Mesenchymal stem cell (in vitro differentiated cells and primary cell): ENCODE data around the gene DIS3L2.
A peak's percentile ranks its signal among the peaks of the same experiment; 100 is the strongest.
"Not testable (repeated sequence)": the region's sequence is repeated elsewhere in the genome, so short reads cannot be mapped to it uniquely, and the experiment has no call there.

Source experiments
- DNase-seq: peaks from one replicate; pipeline ENCODE4 v3.0.0-alpha.2; 2013
- H2AFZ ChIP-seq: one replicate; pipeline ENCODE4 v1.6.1; 2013; ENCODE audit warnings: low read depth, mild to moderate bottlenecking, control low read depth, inconsistent platforms, low read length, moderate library complexity
- H2AK5ac ChIP-seq: 2 replicates; pipeline ENCODE4 v1.6.1; 2013; ENCODE audit warnings: low read length, moderate library complexity, mild to moderate bottlenecking, inconsistent platforms; ENCODE audit not compliant: severe bottlenecking
- H2BK120ac ChIP-seq: one replicate; pipeline ENCODE4 v1.6.1; 2013; ENCODE audit warnings: low read depth, mild to moderate bottlenecking, inconsistent platforms, low read length, moderate library complexity
- H2BK12ac ChIP-seq, 2 experiments: one replicate each; pipeline ENCODE4 v1.6.1; 2013; ENCODE audit warnings: inconsistent platforms in 2 of 2, low read length in 2 of 2, mild to moderate bottlenecking in 2 of 2, moderate library complexity in 2 of 2, control low read depth in 1 of 2
- H2BK15ac ChIP-seq: one replicate; pipeline ENCODE4 v1.6.1; 2013; ENCODE audit warnings: mild to moderate bottlenecking, low read depth, inconsistent platforms; ENCODE audit not compliant: poor library complexity, severe bottlenecking
- H2BK5ac ChIP-seq: 2 replicates; pipeline ENCODE4 v1.6.1; 2013; ENCODE audit warnings: low read depth, mild to moderate bottlenecking, low read length, control low read depth, inconsistent platforms; ENCODE audit not compliant: poor library complexity, severe bottlenecking
- H3K14ac ChIP-seq, 2 experiments: one replicate each; pipeline ENCODE4 v1.6.1; 2013; ENCODE audit warnings: inconsistent platforms in 2 of 2, low read length in 2 of 2, control low read depth in 1 of 2, mild to moderate bottlenecking in 1 of 2, moderate library complexity in 1 of 2
- H3K18ac ChIP-seq, 2 experiments: one replicate each; pipeline ENCODE4 v1.6.1; 2013; ENCODE audit warnings: inconsistent platforms in 2 of 2, low read length in 2 of 2, control low read depth in 1 of 2, low read depth in 1 of 2, mild to moderate bottlenecking in 1 of 2
- H3K23ac ChIP-seq, 2 experiments: one replicate each; pipeline ENCODE4 v1.6.1; 2013; ENCODE audit warnings: inconsistent platforms in 2 of 2, low read length in 2 of 2, mild to moderate bottlenecking in 2 of 2, moderate library complexity in 2 of 2, control low read depth in 1 of 2
- H3K27ac ChIP-seq: 2 replicates; pipeline ENCODE4 v1.5.1; 2013; ENCODE audit warnings: mild to moderate bottlenecking, moderate library complexity, low read length, control low read depth, inconsistent platforms; ENCODE audit not compliant: poor library complexity, severe bottlenecking
- H3K27me3 ChIP-seq, 2 experiments: 2 replicates each; pipeline versions ENCODE4 v1.6.1 to v1.7.0; 2013; ENCODE audit warnings: low read length in 2 of 2, mild to moderate bottlenecking in 2 of 2, moderate library complexity in 2 of 2, control low read depth in 1 of 2, inconsistent platforms in 1 of 2; ENCODE audit not compliant: control insufficient read depth in 1 of 2, insufficient read depth in 1 of 2
- H3K36me3 ChIP-seq, 2 experiments: 2 replicates each; pipeline versions ENCODE4 v1.6.1 to v1.7.0; 2013; ENCODE audit warnings: low read length in 2 of 2, control low read depth in 1 of 2, inconsistent platforms in 1 of 2, low read depth in 1 of 2, mild to moderate bottlenecking in 1 of 2; ENCODE audit not compliant: insufficient read depth in 2 of 2, control insufficient read depth in 1 of 2
- H3K4ac ChIP-seq, 2 experiments: one replicate each; pipeline ENCODE4 v1.6.1; 2013; ENCODE audit warnings: inconsistent platforms in 2 of 2, low read length in 2 of 2, mild to moderate bottlenecking in 2 of 2, moderate library complexity in 2 of 2, control low read depth in 1 of 2, low read depth in 1 of 2
- H3K4me1 ChIP-seq: 2 replicates; pipeline ENCODE4 v1.6.1; 2013; ENCODE audit warnings: low read depth, low read length, control low read depth; ENCODE audit not compliant: control insufficient read depth, insufficient read depth
- H3K4me2 ChIP-seq: 2 replicates; pipeline ENCODE4 v1.6.1; 2013; ENCODE audit warnings: low read length, mild to moderate bottlenecking, inconsistent platforms; ENCODE audit not compliant: poor library complexity, severe bottlenecking
- H3K4me3 ChIP-seq, 2 experiments: 2 replicates each; pipeline versions ENCODE4 v1.5.1 to v1.7.0; 2013; ENCODE audit warnings: low read length in 2 of 2, mild to moderate bottlenecking in 2 of 2, control low read depth in 1 of 2, low read depth in 1 of 2; ENCODE audit not compliant: insufficient read depth in 1 of 2
- H3K79me1 ChIP-seq: replicated peaks from 2 replicates; pipeline ENCODE4 v1.6.1; 2013; ENCODE audit warnings: mild to moderate bottlenecking, control low read depth, low read length, inconsistent platforms; ENCODE audit not compliant: poor library complexity, severe bottlenecking
- H3K9ac ChIP-seq: 2 replicates; pipeline ENCODE4 v1.7.0; 2013; ENCODE audit warnings: mild to moderate bottlenecking, low read length, moderate library complexity
- H3K9me3 ChIP-seq: 2 replicates; pipeline ENCODE4 v1.7.0; 2013; ENCODE audit warnings: mild to moderate bottlenecking, low read length; ENCODE audit not compliant: control insufficient read depth
- H4K8ac ChIP-seq: one replicate; pipeline ENCODE4 v1.6.1; 2013; ENCODE audit warnings: inconsistent platforms, mild to moderate bottlenecking, low read length, moderate library complexity
- H4K91ac ChIP-seq: one replicate; pipeline ENCODE4 v1.6.1; 2013; ENCODE audit warnings: mild to moderate bottlenecking, low read length, inconsistent platforms
- WGBS: methylation state at CpG from one replicate; pipeline ENCODE4 v1.1.7; 2013; ENCODE audit warnings: mixed read lengths; 5-methylcytosine and 5-hydroxymethylcytosine counted together

Gene DIS3L2

DNA sequence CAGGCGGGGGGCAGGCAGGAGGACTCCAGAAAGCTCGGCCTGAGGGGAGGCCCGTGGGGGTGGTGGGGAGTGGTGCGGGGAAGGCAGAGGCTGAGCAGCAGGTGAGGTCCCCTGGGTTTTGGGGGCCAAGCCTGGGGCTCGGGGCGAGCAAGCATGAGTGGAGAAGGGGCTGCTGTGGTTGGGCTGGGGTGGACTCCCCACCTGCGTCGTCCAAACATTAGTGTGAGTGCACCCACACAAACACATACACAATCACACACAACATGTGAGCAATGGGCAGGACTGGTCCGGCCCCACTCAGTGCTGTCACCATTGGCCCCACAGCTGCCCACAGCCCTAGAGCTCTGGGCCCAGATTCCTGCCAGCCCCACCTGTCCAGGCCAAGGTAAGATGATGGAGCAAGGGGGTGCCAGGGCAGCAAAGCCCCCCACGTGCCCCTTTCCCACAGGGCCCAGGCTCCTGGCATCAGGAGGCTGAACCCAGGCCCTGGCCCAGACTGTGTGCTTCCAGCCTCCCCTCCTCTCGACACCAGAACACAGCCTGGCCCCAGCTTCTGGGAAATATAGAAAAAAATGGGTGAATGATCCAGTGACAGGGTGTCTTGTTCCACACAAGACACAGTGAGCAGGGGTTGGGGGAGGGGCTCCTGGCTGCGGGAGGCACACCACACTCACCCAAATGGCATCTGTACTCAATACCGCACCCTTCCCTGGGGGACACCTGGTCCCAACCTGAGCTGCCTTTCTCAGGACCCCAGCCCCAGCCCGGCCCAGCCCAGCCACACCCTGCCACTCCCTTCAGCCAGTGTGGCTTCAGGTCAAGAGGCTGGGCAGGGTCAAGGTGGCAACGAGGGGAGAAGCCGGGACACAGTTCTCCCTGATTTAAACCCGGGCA, 416.6 kb downstream of the DIS3L2 start:
- Histone ChIP-seq H3K23ac (no peak overlapping the region), H3K27me3 (peaks cover 50 to 51% of the 10 kb centered on the region in 2 experiments), H3K27ac (no peak overlapping the region), H2BK15ac (no peak overlapping the region), H3K79me1 (no peaks in the 10 kb centered on the region), H2AK5ac (no peak overlapping the region), H4K8ac (no peak overlapping the region), H3K14ac (no peak overlapping the region), H2BK120ac (no peak overlapping the region), H3K4me2 (no peak overlapping the region), H2BK12ac (no peak overlapping the region), H3K4me3 (no peak overlapping the region), H3K4me1 (no peaks in the 10 kb centered on the region), H3K18ac (no peak overlapping the region), H4K91ac (no peak overlapping the region), H3K9me3 (no peaks in the 10 kb centered on the region), H2BK5ac (no peak overlapping the region), H3K36me3 (no peaks in the 10 kb centered on the region), H2AFZ (no peak overlapping the region), H3K4ac (no peak overlapping the region), H3K9ac (no peak overlapping the region)
- 87% methylated on average over 14 of the region's 17 CpGs for WGBS
- DNase-seq, result no peak

DNA sequence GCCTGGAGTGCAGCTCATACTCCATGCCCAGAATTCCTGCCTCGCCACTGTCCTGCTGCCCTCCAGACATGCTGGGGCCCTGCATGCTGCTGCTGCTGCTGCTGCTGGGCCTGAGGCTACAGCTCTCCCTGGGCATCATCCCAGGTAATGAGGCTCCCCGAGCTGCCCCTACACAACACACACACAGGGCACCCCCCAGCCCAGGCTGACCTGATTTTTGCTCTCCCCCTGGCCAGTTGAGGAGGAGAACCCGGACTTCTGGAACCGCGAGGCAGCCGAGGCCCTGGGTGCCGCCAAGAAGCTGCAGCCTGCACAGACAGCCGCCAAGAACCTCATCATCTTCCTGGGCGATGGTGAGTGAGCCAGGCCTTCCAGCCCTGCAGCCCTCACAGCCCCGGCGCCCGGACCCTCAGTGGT, 417.2 kb downstream of the DIS3L2 start, which contains the start of gene ALPP:
Gene ALPP (plus strand): TSS at position 17 of the 417 bp plus-strand sequence. CDS start 52 bp downstream, at position 69.
- H3K4ac ChIP-seq, H4K91ac ChIP-seq, H4K8ac ChIP-seq, H3K79me1 ChIP-seq, H3K23ac ChIP-seq, H2BK120ac ChIP-seq, H3K9me3 ChIP-seq, H3K18ac ChIP-seq, H2BK5ac ChIP-seq, H3K4me3 ChIP-seq, H2AFZ ChIP-seq, H2AK5ac ChIP-seq, H2BK12ac ChIP-seq, H3K4me1 ChIP-seq, DNase-seq, H3K9ac ChIP-seq, H3K4me2 ChIP-seq, H2BK15ac ChIP-seq, H3K36me3 ChIP-seq, H3K27ac ChIP-seq: not testable (repeated sequence)
- peak within 1 kb of the TSS in 1 of 2 experiments; percentile 70 for H3K14ac ChIP-seq
- 90% methylated on average over 12 of the region's 12 CpGs for WGBS
- peaks cover 57 to 58% of the 10 kb centered on the region in 2 experiments for H3K27me3 ChIP-seq

DNA sequence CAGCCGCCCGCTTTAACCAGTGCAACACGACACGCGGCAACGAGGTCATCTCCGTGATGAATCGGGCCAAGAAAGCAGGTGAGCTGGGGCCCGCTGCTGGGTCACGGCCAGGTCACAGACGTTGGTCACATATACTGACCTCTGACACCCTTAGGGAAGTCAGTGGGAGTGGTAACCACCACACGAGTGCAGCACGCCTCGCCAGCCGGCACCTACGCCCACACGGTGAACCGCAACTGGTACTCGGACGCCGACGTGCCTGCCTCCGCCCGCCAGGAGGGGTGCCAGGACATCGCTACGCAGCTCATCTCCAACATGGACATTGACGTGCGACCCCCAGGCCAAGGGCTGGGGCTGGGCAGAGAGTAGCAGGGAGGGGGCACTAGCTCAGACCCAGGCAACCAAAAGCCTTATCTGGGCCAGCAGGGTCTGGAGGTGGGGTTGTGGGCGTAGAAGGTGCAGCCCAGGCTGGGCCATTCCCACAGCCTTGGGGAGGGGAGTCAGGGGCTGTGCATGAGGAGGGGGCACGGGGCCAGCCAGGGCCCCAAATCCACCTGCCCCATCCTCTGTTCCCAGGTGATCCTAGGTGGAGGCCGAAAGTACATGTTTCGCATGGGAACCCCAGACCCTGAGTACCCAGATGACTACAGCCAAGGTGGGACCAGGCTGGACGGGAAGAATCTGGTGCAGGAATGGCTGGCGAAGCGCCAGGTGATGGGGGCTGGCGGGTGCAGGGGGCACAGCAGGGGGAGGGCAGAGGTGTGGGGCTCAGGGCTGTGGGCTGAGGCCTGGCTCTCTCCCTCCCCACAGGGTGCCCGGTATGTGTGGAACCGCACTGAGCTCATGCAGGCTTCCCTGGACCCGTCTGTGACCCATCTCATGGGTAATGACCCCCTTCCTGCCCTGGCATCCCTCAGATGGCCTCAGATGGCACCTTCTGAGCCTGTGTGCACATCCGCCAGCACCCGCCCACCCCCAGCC, 418.4 kb downstream of the DIS3L2 start:
- H3K79me1 ChIP-seq, H3K4me3 ChIP-seq, DNase-seq, H2BK120ac ChIP-seq, H2AK5ac ChIP-seq, H3K36me3 ChIP-seq, H3K4me1 ChIP-seq, H2BK5ac ChIP-seq, H3K18ac ChIP-seq, H2BK15ac ChIP-seq, H3K9ac ChIP-seq, H4K8ac ChIP-seq, H2BK12ac ChIP-seq, H3K27ac ChIP-seq, H3K4ac ChIP-seq, H2AFZ ChIP-seq, H3K23ac ChIP-seq, H3K9me3 ChIP-seq, H4K91ac ChIP-seq, H3K4me2 ChIP-seq: not testable (repeated sequence)
- H3K27me3 ChIP-seq, result peaks cover 59 to 64% of the 10 kb centered on the region in 2 experiments
- 96% methylated on average over 29 of the region's 41 CpGs for WGBS
- peak overlapping the region in 1 of 2 experiments; percentile 70 for H3K14ac ChIP-seq
